Measurements from ENCODE around the gene ADCY9. TPM values are rescaled to one million over a fixed set of nuclear protein-coding genes. Genes with fewer than 3 reads are reported as not detected.

ADCY9 gene
- total RNA-seq, 1 experiment from 2014 or later, result 4.7 TPM

- Histone ChIP-seq H3K27me3 (ENCODE audit: insufficient read depth, low read length) (no peaks in the 10 kb centered on the region), H3K18ac (ENCODE audit: insufficient read length, low read depth, low read length) (no peak overlapping the region), H3K79me2 (ENCODE audit: insufficient read depth, low read length) (no peaks in the 10 kb centered on the region), H4K8ac (replicated peaks; ENCODE audit: insufficient read length, low read depth, low read length) (no peak overlapping the region), H2AK5ac (ENCODE audit: insufficient read length, low read length) (no peak overlapping the region), H3K4me1 (ENCODE audit: insufficient read depth, low read length) (no peaks in the 10 kb centered on the region; the same call in 1 of the 2 replicates), H3K9me3 (ENCODE audit: control insufficient read depth, low read depth, low read length) (no peaks in the 10 kb centered on the region), H3K23me2 (ENCODE audit: insufficient read length, low read depth, low read length, poor library complexity, severe bottlenecking) (no peaks in the 10 kb centered on the region), H2BK20ac (ENCODE audit: low read depth, low read length, poor library complexity, severe bottlenecking) (no peak overlapping the region), H2BK15ac (ENCODE audit: low read depth, low read length) (no peak overlapping the region), H2BK5ac (ENCODE audit: insufficient read length, low read length) (no peak overlapping the region), H4K20me1 (ENCODE audit: control insufficient read depth, insufficient read depth, insufficient read length) (no peaks in the 10 kb centered on the region), H4K91ac (ENCODE audit: insufficient read length, low read depth, low read length) (no peak overlapping the region), H2BK12ac (ENCODE audit: insufficient read length, low read depth, low read length) (no peak overlapping the region), H3K27ac (ENCODE audit: insufficient read length, low read depth, low read length) (no peak overlapping the region), H3K4ac (ENCODE audit: low read depth, low read length) (no peak overlapping the region), H3K79me1 (ENCODE audit: insufficient read depth, low read depth, low read length, poor library complexity, severe bottlenecking) (no peaks in the 10 kb centered on the region), H3K56ac (ENCODE audit: insufficient read length, low read depth, low read length) (no peak overlapping the region), H3K4me2 (ENCODE audit: insufficient read depth, insufficient read length, low read length) (no peak overlapping the region), H2BK120ac (ENCODE audit: low read depth, low read length, poor library complexity, severe bottlenecking) (no peak overlapping the region), H3K9ac (ENCODE audit: extremely low read depth, insufficient read length, low read length) (no peak overlapping the region), H2AFZ (ENCODE audit: low read length) (no peak overlapping the region), H3K14ac (ENCODE audit: insufficient read depth, low read length) (no peak overlapping the region), H3T11ph (ENCODE audit: low read length) (no peak overlapping the region), H4K5ac (ENCODE audit: insufficient read length, low read depth, low read length) (no peak overlapping the region), H3K23ac (ENCODE audit: insufficient read length, low read depth, low read length) (no peak overlapping the region)
- Mint-ChIP-seq H3K27ac (peak overlapping the region; percentile 5 to 56 (median 36); a peak in 4 of 7 replicates), H3K27me3 (ENCODE audit: low read depth) (peaks cover 1% of the 10 kb centered on the region; the same call in 1 of the 2 replicates), H3K4me1 (peaks cover 14 to 30% of the 10 kb centered on the region in 2 experiments), H3K9me3 (no peaks in the 10 kb centered on the region), H3K36me3 (ENCODE audit: insufficient read depth in 1 of 3, low read depth in 3 of 3) (no peaks in the 10 kb centered on the region), H3K4me3 (no peak overlapping the region)
- DNase-seq, result no peak
- WGBS (ENCODE audit: extremely low coverage, insufficient read length, low lambda C conversion rate), result no CpG with 5 or more reads among the region's 20 CpGs
- TF ChIP-seq CTCF (conservative IDR thresholded peaks at IDR 0.05), result no peak
Measured at GRCh38 chr16:4052801-4053293, 63.4 kb downstream of the ADCY9 start.

Measured in H9 (cell line).